CD4-positive, CD25-positive, alpha-beta regulatory T cell (primary cell): ENCODE data around the gene RALGAPA1. TPM values are rescaled to one million over a fixed set of nuclear protein-coding genes. Genes with fewer than 3 reads are reported as not detected.

Experiments used
- ATAC-seq, 2 donors: fragments of 150-1000 bp; cut with Tn5 transposase; one replicate each; pipeline ENCODE4 v1.10.0; 2021; ENCODE audit warnings: low read depth in 2 of 2, moderate number of reproducible peaks in 2 of 2, moderate library complexity in 1 of 2
- DNase-seq, 3 donors: peaks; one replicate each; pipeline versions ENCODE4 v3.0.0 to v3.0.0-alpha.2; 2012 to 2022; ENCODE audit warnings: mixed read lengths in 1 of 3
- H3K27ac ChIP-seq: one replicate; pipeline ENCODE4 v1.7.0; 2013; ENCODE audit warnings: mild to moderate bottlenecking, low read length; ENCODE audit not compliant: insufficient read depth, poor library complexity, severe bottlenecking
- H3K27me3 ChIP-seq: one replicate; pipeline ENCODE4 v1.7.0; 2013; ENCODE audit warnings: low read length; ENCODE audit not compliant: control insufficient read depth, insufficient read depth
- H3K36me3 ChIP-seq: one replicate; pipeline ENCODE4 v1.7.0; 2013; ENCODE audit warnings: mild to moderate bottlenecking, low read length, moderate library complexity; ENCODE audit not compliant: control insufficient read depth, insufficient read depth
- H3K4me1 ChIP-seq: 2 replicates; pipeline ENCODE4 v1.7.0; 2013; ENCODE audit warnings: mild to moderate bottlenecking, low read length; ENCODE audit not compliant: insufficient read depth, control insufficient read depth, poor library complexity, severe bottlenecking
- H3K4me3 ChIP-seq: one replicate; pipeline ENCODE4 v1.7.0; 2013; ENCODE audit warnings: low read depth, mild to moderate bottlenecking, low read length, moderate library complexity
- H3K9me3 ChIP-seq, 2 experiments: 1 replicate in 1 of 2; 2 replicates in 1 of 2; pipeline ENCODE4 v1.7.0; 2013; ENCODE audit warnings: low read length in 2 of 2, mild to moderate bottlenecking in 1 of 2, moderate library complexity in 1 of 2; ENCODE audit not compliant: control insufficient read depth in 2 of 2
- H3K27ac Mint-ChIP-seq, 3 donors: one replicate each; pipeline ENCODE4 v1.8.0; 2020 to 2022; ENCODE audit warnings: mild to moderate bottlenecking in 3 of 3, mixed read lengths in 3 of 3, moderate library complexity in 2 of 3
- H3K27me3 Mint-ChIP-seq: one replicate; pipeline ENCODE4 v1.8.0; 2022; ENCODE audit warnings: mild to moderate bottlenecking, mixed read lengths
- H3K36me3 Mint-ChIP-seq: one replicate; pipeline ENCODE4 v1.8.0; 2020; ENCODE audit warnings: mixed read lengths
- H3K4me1 Mint-ChIP-seq, 4 donors: one replicate each; pipeline ENCODE4 v1.8.0; 2020 to 2022; ENCODE audit warnings: mixed read lengths in 4 of 4, mild to moderate bottlenecking in 1 of 4
- H3K4me3 Mint-ChIP-seq, 4 donors: one replicate each; pipeline ENCODE4 v1.8.0; 2020 to 2022; ENCODE audit warnings: mild to moderate bottlenecking in 4 of 4, mixed read lengths in 4 of 4, moderate library complexity in 3 of 4
- H3K9me3 Mint-ChIP-seq, 7 donors: one replicate each; pipeline ENCODE4 v1.8.0; 2020 to 2022; ENCODE audit warnings: mixed read lengths in 7 of 7, mild to moderate bottlenecking in 3 of 7, moderate library complexity in 2 of 7
- polyA plus RNA-seq, 4 donors: library from polyadenylated mRNA; unstranded; fragments of 300-500 nt; fragmentation: Illumina TruSeq; gene quantifications; one replicate each; pipeline ENCODE4 v1.2.3, GENCODE V29; 2021
- total RNA-seq: library from RNA; stranded (reverse); gene quantifications from one replicate; pipeline ENCODE4 v1.2.3, GENCODE V29; 2022

Gene RALGAPA1
- total and polyA plus RNA-seq, 5 donors from 2014 or later: 14.0 to 93.6 (median 20.3) TPM

GRCh38 chr14:35553808-35554207 lies 255.3 kb downstream of the RALGAPA1 start:
- no peak overlapping the region for H3K27ac Mint-ChIP-seq
- Histone ChIP-seq H3K4me3 (no peak overlapping the region), H3K9me3 (no peaks in the 10 kb centered on the region), H3K4me1 (no peaks in the 10 kb centered on the region), H3K27ac (no peak overlapping the region), H3K36me3 (no peaks in the 10 kb centered on the region), H3K27me3 (no peaks in the 10 kb centered on the region)
- ATAC-seq: no peak
- no peaks in the 10 kb centered on the region for H3K27me3 Mint-ChIP-seq
- H3K4me3 Mint-ChIP-seq: no peak overlapping the region
- peaks cover 13% of the 10 kb centered on the region for H3K36me3 Mint-ChIP-seq
- DNase-seq: no peak
- H3K9me3 Mint-ChIP-seq: no peaks in the 10 kb centered on the region
- H3K4me1 Mint-ChIP-seq: no peaks in the 10 kb centered on the region

GRCh38 chr14:35551081-35551480 lies 258.0 kb downstream of the RALGAPA1 start:
- no peak overlapping the region for H3K4me3 Mint-ChIP-seq
- H3K4me3 ChIP-seq: no peak overlapping the region
- H3K27me3 Mint-ChIP-seq: no peaks in the 10 kb centered on the region
- H3K9me3 Mint-ChIP-seq: no peaks in the 10 kb centered on the region
- no peaks in the 10 kb centered on the region for H3K4me1 ChIP-seq
- H3K27ac Mint-ChIP-seq: no peak overlapping the region
- H3K27me3 ChIP-seq: no peaks in the 10 kb centered on the region
- no peaks in the 10 kb centered on the region for H3K9me3 ChIP-seq
- H3K36me3 Mint-ChIP-seq: peaks cover 21% of the 10 kb centered on the region
- ATAC-seq (no peak), DNase-seq (no peak)
- peaks cover 0 to 5% (median 0%) of the 10 kb centered on the region in 4 donors for H3K4me1 Mint-ChIP-seq
- peaks cover 4% of the 10 kb centered on the region for H3K36me3 ChIP-seq
- H3K27ac ChIP-seq: no peak overlapping the region

- Histone ChIP-seq H3K36me3 (peaks cover 4% of the 10 kb centered on the region), H3K4me3 (no peak overlapping the region), H3K27me3 (no peaks in the 10 kb centered on the region), H3K4me1 (no peaks in the 10 kb centered on the region), H3K27ac (no peak overlapping the region), H3K9me3 (no peaks in the 10 kb centered on the region)
- H3K4me3 Mint-ChIP-seq: no peak overlapping the region
- peaks cover 0 to 5% (median 0%) of the 10 kb centered on the region in 4 donors for H3K4me1 Mint-ChIP-seq
- no peak for DNase-seq
- no peaks in the 10 kb centered on the region for H3K27me3 Mint-ChIP-seq
- H3K36me3 Mint-ChIP-seq: peaks cover 21% of the 10 kb centered on the region
- ATAC-seq: no peak
- no peaks in the 10 kb centered on the region for H3K9me3 Mint-ChIP-seq
- H3K27ac Mint-ChIP-seq: no peak overlapping the region
Observed at GRCh38 chr14:35549551-35549950, 259.5 kb downstream of the RALGAPA1 start.

- H3K4me3 Mint-ChIP-seq: no peak overlapping the region
- no peaks in the 10 kb centered on the region for H3K4me1 ChIP-seq
- H3K27me3 Mint-ChIP-seq: no peaks in the 10 kb centered on the region
- ATAC-seq: no peak
- no peaks in the 10 kb centered on the region for H3K27me3 ChIP-seq
- peaks cover 5% of the 10 kb centered on the region for H3K36me3 ChIP-seq
- H3K4me3 ChIP-seq: no peak overlapping the region
- peaks cover 22% of the 10 kb centered on the region for H3K36me3 Mint-ChIP-seq
- no peak overlapping the region for H3K27ac ChIP-seq
- peaks cover 0 to 4% (median 2%) of the 10 kb centered on the region in 4 donors for H3K4me1 Mint-ChIP-seq
- H3K27ac Mint-ChIP-seq: no peak overlapping the region
- no peaks in the 10 kb centered on the region for H3K9me3 Mint-ChIP-seq
- H3K9me3 ChIP-seq: no peaks in the 10 kb centered on the region
- no peak for DNase-seq
Observed at GRCh38 chr14:35543006-35543405, 266.1 kb downstream of the RALGAPA1 start.

- Histone ChIP-seq H3K27me3 (peaks cover 6% of the 10 kb centered on the region), H3K36me3 (peaks cover 5% of the 10 kb centered on the region), H3K4me3 (no peak overlapping the region), H3K27ac (no peak overlapping the region), H3K4me1 (peaks cover 8% of the 10 kb centered on the region), H3K9me3 (no peaks in the 10 kb centered on the region)
- Mint-ChIP-seq H3K36me3 (peaks cover 17% of the 10 kb centered on the region), H3K9me3 (no peaks in the 10 kb centered on the region), H3K4me1 (peaks cover 4 to 10% (median 6%) of the 10 kb centered on the region in 4 donors), H3K27ac (no peak overlapping the region), H3K4me3 (no peak overlapping the region), H3K27me3 (peaks cover 16% of the 10 kb centered on the region)
- ATAC-seq: no peak
- no peak for DNase-seq
Observed at GRCh38 chr14:35539969-35540368, 269.1 kb downstream of the RALGAPA1 start.

- Mint-ChIP-seq H3K9me3 (no peaks in the 10 kb centered on the region), H3K4me3 (peak overlapping the region; percentile 73 to 92 (median 86)), H3K27ac (no peak overlapping the region), H3K36me3 (peaks cover 6% of the 10 kb centered on the region), H3K4me1 (peaks cover 6 to 16% (median 10%) of the 10 kb centered on the region in 4 donors), H3K27me3 (peaks cover 43% of the 10 kb centered on the region)
- Histone ChIP-seq H3K36me3 (peaks cover 5% of the 10 kb centered on the region), H3K27ac (no peak overlapping the region), H3K4me3 (no peak overlapping the region), H3K9me3 (no peaks in the 10 kb centered on the region), H3K4me1 (peaks cover 30% of the 10 kb centered on the region), H3K27me3 (peaks cover 29% of the 10 kb centered on the region)
- DNase-seq: no peak
- ATAC-seq: no peak
Observed at GRCh38 chr14:35535483-35536112, 273.5 kb downstream of the RALGAPA1 start.

- Mint-ChIP-seq H3K27ac (no peak overlapping the region), H3K4me1 (peaks cover 6 to 16% (median 9%) of the 10 kb centered on the region in 4 donors), H3K36me3 (peaks cover 4% of the 10 kb centered on the region), H3K9me3 (no peaks in the 10 kb centered on the region), H3K4me3 (peak overlapping the region; percentile 73 to 92 (median 86)), H3K27me3 (peaks cover 49% of the 10 kb centered on the region)
- Histone ChIP-seq H3K9me3 (no peaks in the 10 kb centered on the region), H3K27ac (no peak overlapping the region), H3K4me3 (no peak overlapping the region), H3K4me1 (peaks cover 30% of the 10 kb centered on the region), H3K36me3 (peaks cover 5% of the 10 kb centered on the region), H3K27me3 (peaks cover 35% of the 10 kb centered on the region)
- DNase-seq: peak in 2 of 3 donors; percentile 61 to 68
- ATAC-seq: peak; percentile 71 to 75
Observed at GRCh38 chr14:35534873-35535482, 274.1 kb downstream of the RALGAPA1 start.
